H1 (cell line): Measurements from ENCODE around the gene SLC6A6. TPM values are rescaled to one million over a fixed set of nuclear protein-coding genes. Genes with fewer than 3 reads are reported as not detected.
A peak's percentile ranks its signal among the peaks of the same experiment; 100 is the strongest.

Source experiments
- CTCF ChIA-PET: fragments of 300-600 bp; sonication (Branson Sonifier 250); formaldehyde crosslinking; loops from one replicate; lab custom pipeline; 2021; ENCODE audit not compliant: partially characterized antibody; lab: Charles Lee
- POLR2A ChIA-PET: fragments of 300-600 bp; sonication (Branson Sonifier 250); formaldehyde crosslinking; loops from one replicate; lab custom pipeline; 2021; ENCODE audit warnings: inconsistent platforms; ENCODE audit not compliant: partially characterized antibody; lab: Charles Lee
- DNase-seq, 2 experiments: peaks; one replicate each; pipeline versions ENCODE4 v3.0.0 to v3.0.0-alpha.2; 2010 to 2022; ENCODE audit warnings: low spot score in 2 of 2, low read depth in 1 of 2, mixed read lengths in 1 of 2
- FAIRE-seq: peaks from 2 replicates; lab custom pipeline; 2011; peaks lifted over from hg19 to GRCh38; lab: Jason Lieb, UNC
- H2AFZ ChIP-seq: 2 replicates; pipeline ENCODE4 v1.8.1; 2012; ENCODE audit warnings: low read length, inconsistent platforms
- H2AK5ac ChIP-seq: 2 replicates; pipeline ENCODE4 v1.6.1; 2013; ENCODE audit warnings: low read depth, low read length
- H2BK120ac ChIP-seq: replicated peaks from 2 replicates; pipeline ENCODE3; 2013; ENCODE audit warnings: low read depth, low read length, inconsistent platforms
- H2BK12ac ChIP-seq: 2 replicates; pipeline ENCODE4 v1.6.1; 2013; ENCODE audit warnings: low read depth, low read length
- H2BK15ac ChIP-seq: 2 replicates; pipeline ENCODE4 v1.6.1; 2013; ENCODE audit warnings: low read length
- H2BK20ac ChIP-seq: 2 replicates; pipeline ENCODE4 v1.6.1; 2013; ENCODE audit warnings: low read length
- H2BK5ac ChIP-seq: 2 replicates; pipeline ENCODE4 v1.6.1; 2013; ENCODE audit warnings: low read depth, low read length
- H3K14ac ChIP-seq: 2 replicates; pipeline ENCODE4 v1.6.1; 2013; ENCODE audit warnings: inconsistent platforms; ENCODE audit not compliant: insufficient read length
- H3K18ac ChIP-seq: 2 replicates; pipeline ENCODE4 v1.6.1; 2013; ENCODE audit warnings: low read length; ENCODE audit errors: extremely low read depth
- H3K23ac ChIP-seq: 2 replicates; pipeline ENCODE4 v1.6.1; 2013; ENCODE audit warnings: inconsistent platforms; ENCODE audit not compliant: insufficient read length
- H3K23me2 ChIP-seq: 2 replicates; pipeline ENCODE4 v1.6.1; 2013; ENCODE audit warnings: low read depth, low read length
- H3K27ac ChIP-seq: 2 replicates; pipeline ENCODE4 v1.6.1; 2011; ENCODE audit warnings: low read depth, low read length, inconsistent platforms
- H3K27me3 ChIP-seq, 4 experiments: replicated peaks in 1 of 4; 1 replicate in 1 of 4; 2 replicates in 3 of 4; pipeline versions ENCODE4 v1.6.1 to v1.8.1; 2011 to 2013; ENCODE audit warnings: low read length in 3 of 4, mild to moderate bottlenecking in 3 of 4, inconsistent platforms in 2 of 4, mixed read lengths in 2 of 4, moderate library complexity in 1 of 4; ENCODE audit not compliant: control insufficient read depth in 3 of 4, insufficient read depth in 3 of 4; ENCODE audit errors: extremely low read depth in 1 of 4
- H3K36me3 ChIP-seq, 4 experiments: 2 replicates each; pipeline versions ENCODE4 v1.6.1 to v1.8.1; 2011 to 2013; ENCODE audit warnings: mild to moderate bottlenecking in 4 of 4, low read length in 3 of 4, moderate library complexity in 2 of 4, control low read depth in 1 of 4, inconsistent platforms in 1 of 4; ENCODE audit not compliant: insufficient read depth in 4 of 4, control insufficient read depth in 2 of 4
- H3K4ac ChIP-seq: replicated peaks from 2 replicates; pipeline ENCODE3; 2013; ENCODE audit warnings: low read length, low read depth, mixed read lengths, inconsistent platforms; ENCODE audit not compliant: insufficient read length
- H3K4me1 ChIP-seq, 4 experiments: replicated peaks in 1 of 4; 1 replicate in 1 of 4; 2 replicates in 3 of 4; pipeline versions ENCODE4 v1.6.1 to v1.8.1; 2011 to 2013; ENCODE audit warnings: low read length in 3 of 4, inconsistent platforms in 2 of 4, mixed read lengths in 1 of 4; ENCODE audit not compliant: insufficient read depth in 4 of 4, control insufficient read depth in 3 of 4
- H3K4me2 ChIP-seq, 2 experiments: 2 replicates each; pipeline versions ENCODE4 v1.6.1 to v1.8.1; 2011 to 2013; ENCODE audit warnings: low read depth in 2 of 2, low read length in 2 of 2, control low read depth in 1 of 2, inconsistent platforms in 1 of 2, mild to moderate bottlenecking in 1 of 2; ENCODE audit not compliant: insufficient read depth in 1 of 2
- H3K4me3 ChIP-seq, 4 experiments: fragments of 200-600, 300-600 bp in 1 of 4; sonication (generic), shearing (Covaris generic), sonication (Bioruptor Twin) in 1 of 4; 2 replicates each; pipeline versions ENCODE4 v1.5.1 to v1.8.1; 2011 to 2016; ENCODE audit warnings: low read length in 4 of 4, low read depth in 3 of 4, control low read depth in 2 of 4, inconsistent platforms in 2 of 4, mild to moderate bottlenecking in 2 of 4, mixed read lengths in 1 of 4, moderate library complexity in 1 of 4; ENCODE audit not compliant: insufficient read depth in 2 of 4; ENCODE audit errors: extremely low read depth in 1 of 4
- H3K56ac ChIP-seq: replicated peaks from 2 replicates; pipeline ENCODE3; 2013; ENCODE audit warnings: low read depth, mild to moderate bottlenecking, mixed read lengths, low read length, inconsistent platforms; ENCODE audit not compliant: insufficient read length
- H3K79me1 ChIP-seq: 2 replicates; pipeline ENCODE4 v1.6.1; 2013; ENCODE audit warnings: low read depth, low read length, control low read depth
- H3K79me2 ChIP-seq, 2 experiments: 2 replicates each; pipeline versions ENCODE4 v1.6.1 to v1.8.1; 2012 to 2013; ENCODE audit warnings: low read length in 2 of 2, mild to moderate bottlenecking in 2 of 2, inconsistent platforms in 1 of 2; ENCODE audit not compliant: insufficient read depth in 2 of 2, control insufficient read depth in 1 of 2
- H3K9ac ChIP-seq, 4 experiments: replicated peaks in 1 of 4; 1 replicate in 1 of 4; 2 replicates in 3 of 4; pipeline versions ENCODE4 v1.6.1 to v1.8.1; 2011 to 2013; ENCODE audit warnings: low read depth in 3 of 4, low read length in 3 of 4, control low read depth in 2 of 4, mild to moderate bottlenecking in 2 of 4, moderate library complexity in 2 of 4, inconsistent platforms in 1 of 4; ENCODE audit errors: extremely low read depth in 1 of 4
- H3K9me3 ChIP-seq, 2 experiments: 2 replicates each; pipeline versions ENCODE4 v1.6.1 to v1.8.1; 2012 to 2013; ENCODE audit warnings: mild to moderate bottlenecking in 2 of 2, moderate library complexity in 2 of 2, control low read depth in 1 of 2, inconsistent platforms in 1 of 2, low read depth in 1 of 2, low read length in 1 of 2, mixed read lengths in 1 of 2; ENCODE audit not compliant: insufficient read depth in 2 of 2
- H4K20me1 ChIP-seq, 2 experiments: replicated peaks in 1 of 2; 2 replicates each; pipeline versions ENCODE3 to v1.8.1; 2011 to 2013; ENCODE audit warnings: inconsistent platforms in 2 of 2, low read length in 2 of 2, mild to moderate bottlenecking in 1 of 2; ENCODE audit not compliant: insufficient read depth in 2 of 2, control insufficient read depth in 1 of 2
- H4K5ac ChIP-seq: 2 replicates; pipeline ENCODE4 v1.6.1; 2013; ENCODE audit warnings: low read length, low read depth, mixed read lengths, inconsistent platforms; ENCODE audit not compliant: insufficient read length
- H4K8ac ChIP-seq: 2 replicates; pipeline ENCODE4 v1.8.0; 2013; ENCODE audit warnings: mild to moderate bottlenecking, moderate library complexity, low read length, inconsistent platforms; ENCODE audit not compliant: insufficient read depth; ENCODE audit errors: extremely low read depth
- H4K91ac ChIP-seq: replicated peaks from 2 replicates; pipeline ENCODE3; 2013; ENCODE audit warnings: low read length, mixed read lengths, inconsistent platforms; ENCODE audit not compliant: insufficient read length
- BRCA1 ChIP-seq: IDR thresholded peaks from 2 replicates; pipeline ENCODE4 v1.6.1; 2012; ENCODE audit warnings: low read depth, low read length, improper control_type of control experiment
- CREB1 ChIP-seq: IDR thresholded peaks from 2 replicates; pipeline ENCODE4 v1.6.1; 2012; ENCODE audit warnings: inconsistent platforms
- E2F6 ChIP-seq: IDR thresholded peaks from 2 replicates; pipeline ENCODE4 v1.6.1; 2012; ENCODE audit warnings: inconsistent platforms
- EGR1 ChIP-seq: IDR thresholded peaks from 2 replicates; pipeline ENCODE4 v1.6.1; 2011; ENCODE audit warnings: low read depth, low read length, borderline replicate concordance
- JUN ChIP-seq: IDR thresholded peaks from 2 replicates; pipeline ENCODE4 v1.6.1; 2011; ENCODE audit warnings: low read depth, mild to moderate bottlenecking, improper control_type of control experiment, low read length
- MAX ChIP-seq: IDR thresholded peaks from 2 replicates; pipeline ENCODE4 v1.6.1; 2012; ENCODE audit warnings: inconsistent platforms
- SAP30 ChIP-seq: fragments of 300-600 bp; sonication (generic); IDR thresholded peaks from 2 replicates; pipeline ENCODE4 v1.7.1; 2012; ENCODE audit warnings: low read length, moderate library complexity, mild to moderate bottlenecking, inconsistent platforms; ENCODE audit not compliant: insufficient read depth, insufficient replicate concordance
- SIRT6 ChIP-seq: IDR thresholded peaks from one replicate; pipeline ENCODE4 v1.7.1; 2012; ENCODE audit warnings: low read length, inconsistent platforms
- SRF ChIP-seq: IDR thresholded peaks from 2 replicates; pipeline ENCODE4 v1.6.1; 2011; ENCODE audit warnings: mild to moderate bottlenecking, low read depth, low read length, moderate library complexity
- TAF1 ChIP-seq: IDR thresholded peaks from 2 replicates; pipeline ENCODE4 v1.6.1; 2011; ENCODE audit warnings: mild to moderate bottlenecking, low read depth, low read length
- TBP ChIP-seq: IDR thresholded peaks from 2 replicates; pipeline ENCODE4 v1.6.1; 2011; ENCODE audit warnings: low read depth, low read length, improper control_type of control experiment
- WGBS, 2 experiments: shearing (Covaris generic) in 1 of 2; methylation state at CpG; one replicate each; pipeline versions ENCODE4 v1.1.6 to v1.1.7; 2013 to 2015; ENCODE audit warnings: low lambda C conversion rate in 2 of 2, mixed read lengths in 2 of 2, inconsistent platforms in 1 of 2, low coverage in 1 of 2, missing lambda C conversion rate in 1 of 2; ENCODE audit not compliant: insufficient replicate concordance in 2 of 2, insufficient coverage in 1 of 2, insufficient read length in 1 of 2; ENCODE audit errors: extremely low coverage in 1 of 2, missing lambda C conversion rate in 1 of 2; 5-methylcytosine and 5-hydroxymethylcytosine counted together
- polyA plus RNA-seq, 7 experiments: library from polyadenylated mRNA; depleted of rRNA in 3 of 7; stranded (reverse) in 5 of 7; unstranded in 2 of 7; fragments of >200 nt in 5 of 7; fragments of 200-250 nt in 2 of 7; gene quantifications; 1 replicate in 5 of 7; 2 replicates in 1 of 7; 4 replicates in 1 of 7; pipeline versions ENCODE4 v1.2.1 to v1.2.3, GENCODE V29; 2011 to 2013; ENCODE audit warnings: missing spikeins in 2 of 7, mixed read lengths in 2 of 7
- total RNA-seq: library from RNA; stranded (reverse); fragmentation: NEBNext Ultra II Directional; extraction: Animal tissue kit (Norgen Biotek cat#: 25700); gene quantifications from 2 replicates; pipeline ENCODE4 v1.2.1, GENCODE V29; 2021

The SLC6A6 gene
- total and polyA plus RNA-seq, 2 of the 8 experiments (the other 6 are each of a cell fraction or from before 2014, with no cell fraction given): 66.2 to 144 TPM

GRCh38 chr3:14370720-14371572 lies 31.5 kb upstream of the SLC6A6 start:
- DNase-seq: no peak
- TF ChIP-seq MAX (no peak), E2F6 (no peak), SAP30 (no peak), BRCA1 (no peak), JUN (no peak), SRF (no peak), EGR1 (no peak), TBP (no peak), CREB1 (no peak), TAF1 (no peak), SIRT6 (no peak)

More at GRCh38 chr3:14370720-14371572, 31.5 kb upstream of the SLC6A6 start:
- ChIA-PET POLR2A (interaction anchor here (0.9 to 3.2 kb wide), 5 partner anchors 21 to 99 kb away, joined by 3 to 10 read pairs (median 4); partner anchors contain the start of gene SLC6A6), CTCF (interaction anchor here (0.8 to 6.1 kb wide), 27 partner anchors 8 to 179 kb away, joined by 3 to 43 read pairs (median 4); no protein-coding TSS in a partner anchor)
- no peaks in the 10 kb centered on the region; the same call in 1 of the 2 replicates for H3K79me1 ChIP-seq
- no peak overlapping the region for H3K56ac ChIP-seq
- peak overlapping the region; percentile 6; the same call in 1 of the 2 replicates for H2BK5ac ChIP-seq
- no peaks in the 10 kb centered on the region; the same call in 1 of the 2 replicates for H3K23me2 ChIP-seq
- H2BK15ac ChIP-seq: 0 out of 2 replicates have a peak overlapping the region, but pooled peaks have one; percentile 36
- no peak overlapping the region for H3K4me2 ChIP-seq
- H2AK5ac ChIP-seq: no peak overlapping the region
- H3K36me3 ChIP-seq: no peaks in the 10 kb centered on the region
- no peak overlapping the region for H3K14ac ChIP-seq
- H2BK12ac ChIP-seq: peak overlapping the region; percentile 61; the same call in 1 of the 2 replicates
- no peak overlapping the region for H3K27ac ChIP-seq
- H3K4me3 ChIP-seq: no peak overlapping the region
- no peak overlapping the region for H4K5ac ChIP-seq
- H3K18ac ChIP-seq: no peak overlapping the region
- peaks cover 2 to 23% (median 5%) of the 10 kb centered on the region in 4 experiments; a peak in 6 of 7 replicates for H3K4me1 ChIP-seq
- H4K91ac ChIP-seq: no peak overlapping the region
- peak overlapping the region; percentile 21; the same call in 1 of the 2 replicates for H4K8ac ChIP-seq
- no peak overlapping the region for H3K9ac ChIP-seq
- FAIRE-seq: no peak
- no peaks in the 10 kb centered on the region for H3K9me3 ChIP-seq
- H2AFZ ChIP-seq: no peak overlapping the region
- H3K79me2 ChIP-seq: no peaks in the 10 kb centered on the region
- H3K4ac ChIP-seq: no peak overlapping the region
- H4K20me1 ChIP-seq: no peaks in the 10 kb centered on the region
- 84% methylated on average over 14 of the region's 14 CpGs; no CpG with 5 or more reads in 1 of the 2 experiments for WGBS, 2 experiments
- no peak overlapping the region for H2BK120ac ChIP-seq
- H3K27me3 ChIP-seq: no peaks in the 10 kb centered on the region
- H3K23ac ChIP-seq: no peak overlapping the region
- no peak overlapping the region for H2BK20ac ChIP-seq
